GM13977 (cell line): ENCODE measurements around the gene AMIGO2.
A peak's percentile ranks its signal among the peaks of the same experiment; 100 is the strongest.

Experiments used
- DNase-seq: peaks from one replicate; pipeline ENCODE4 v3.0.0; 2012; ENCODE audit warnings: low spot score
- in situ Hi-C: fragments of 300-500 bp; cut with MboI; formaldehyde crosslinking; loops from one replicate; pipeline ENCODE4 v1.12.0; 2022; ENCODE audit warnings: low sequenced_read_pairs, low pct_unique_long_range_greater_than_20kb, mixed read lengths, inconsistent platforms; ENCODE audit not compliant: unreplicated experiment
- TF ChIP-seq, protein P1 (sequence below): IDR thresholded peaks from 2 replicates; pipeline ENCODE4 v1.5.1; 2012; ENCODE audit warnings: mild to moderate bottlenecking, control low read depth; ENCODE audit not compliant: insufficient read depth; ENCODE audit errors: extremely low read depth, missing control alignments

The AMIGO2 gene

DNA sequence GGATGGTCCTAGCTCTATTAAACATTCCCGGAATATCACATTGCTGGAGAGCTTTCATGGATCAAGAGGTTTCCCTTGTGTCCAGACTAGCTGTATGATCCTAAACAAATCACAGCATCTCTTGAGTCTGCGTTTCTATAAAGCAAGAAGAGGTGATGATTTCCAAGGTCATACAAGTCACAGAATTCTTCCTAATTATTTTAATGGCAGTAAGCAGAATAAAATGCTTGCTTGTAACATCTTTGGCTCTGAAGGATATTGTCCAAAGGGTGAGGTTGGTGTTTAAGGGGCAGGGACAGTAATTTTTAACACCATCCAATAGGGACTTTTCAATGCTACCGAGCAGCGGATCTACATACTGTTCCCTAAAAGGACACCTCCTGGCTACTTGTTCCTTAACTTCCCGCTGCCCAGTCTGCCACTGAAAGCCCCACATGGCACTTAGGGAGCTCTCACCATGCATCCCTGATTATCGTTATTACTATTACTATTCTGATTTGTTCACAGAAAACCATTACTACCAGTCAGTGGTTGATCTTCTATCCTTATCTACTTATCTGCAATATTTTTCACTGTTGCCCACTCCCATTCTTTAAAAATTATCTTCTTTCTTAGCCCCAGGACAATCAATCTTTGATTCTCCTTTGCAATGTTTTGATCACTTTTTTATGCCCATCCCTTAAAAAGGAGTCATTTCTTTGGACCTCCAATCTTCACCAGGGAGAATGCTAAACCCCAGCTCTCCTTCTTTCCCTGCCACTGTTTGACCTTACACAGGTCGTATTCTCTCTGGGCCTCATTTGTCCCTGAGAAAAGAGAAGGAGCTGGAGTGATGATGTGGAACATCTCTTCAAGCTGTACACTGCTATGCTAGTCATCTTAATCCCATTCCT lies 4.3 kb downstream of the AMIGO2 start:
- in situ Hi-C loops = no loop called here
- DNase-seq = no peak
- TF ChIP-seq, protein P1, sequence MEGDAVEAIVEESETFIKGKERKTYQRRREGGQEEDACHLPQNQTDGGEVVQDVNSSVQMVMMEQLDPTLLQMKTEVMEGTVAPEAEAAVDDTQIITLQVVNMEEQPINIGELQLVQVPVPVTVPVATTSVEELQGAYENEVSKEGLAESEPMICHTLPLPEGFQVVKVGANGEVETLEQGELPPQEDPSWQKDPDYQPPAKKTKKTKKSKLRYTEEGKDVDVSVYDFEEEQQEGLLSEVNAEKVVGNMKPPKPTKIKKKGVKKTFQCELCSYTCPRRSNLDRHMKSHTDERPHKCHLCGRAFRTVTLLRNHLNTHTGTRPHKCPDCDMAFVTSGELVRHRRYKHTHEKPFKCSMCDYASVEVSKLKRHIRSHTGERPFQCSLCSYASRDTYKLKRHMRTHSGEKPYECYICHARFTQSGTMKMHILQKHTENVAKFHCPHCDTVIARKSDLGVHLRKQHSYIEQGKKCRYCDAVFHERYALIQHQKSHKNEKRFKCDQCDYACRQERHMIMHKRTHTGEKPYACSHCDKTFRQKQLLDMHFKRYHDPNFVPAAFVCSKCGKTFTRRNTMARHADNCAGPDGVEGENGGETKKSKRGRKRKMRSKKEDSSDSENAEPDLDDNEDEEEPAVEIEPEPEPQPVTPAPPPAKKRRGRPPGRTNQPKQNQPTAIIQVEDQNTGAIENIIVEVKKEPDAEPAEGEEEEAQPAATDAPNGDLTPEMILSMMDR = no peak

DNA sequence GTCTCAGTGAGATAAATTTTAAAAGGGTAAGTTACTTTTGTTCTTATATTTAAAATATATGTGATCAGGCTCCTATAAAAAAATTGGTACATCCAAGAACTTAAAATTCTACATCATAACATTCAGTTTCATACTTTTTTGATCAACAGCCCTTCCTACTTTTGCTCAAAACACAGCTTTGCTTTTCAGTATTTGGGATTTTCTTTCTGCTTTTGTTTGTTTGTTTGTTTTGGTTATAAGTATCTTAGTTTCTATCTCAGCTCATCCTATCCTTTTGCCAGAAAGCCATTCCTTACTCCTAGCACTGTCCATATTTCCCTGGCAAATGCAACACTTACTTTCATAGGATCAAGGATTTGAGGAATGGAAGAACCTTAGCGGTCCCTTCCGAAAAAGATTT lies 5.0 kb downstream of the AMIGO2 start:
- TF ChIP-seq, protein P1 = no peak
- no peak for DNase-seq
- in situ Hi-C loops = no loop called here

DNA sequence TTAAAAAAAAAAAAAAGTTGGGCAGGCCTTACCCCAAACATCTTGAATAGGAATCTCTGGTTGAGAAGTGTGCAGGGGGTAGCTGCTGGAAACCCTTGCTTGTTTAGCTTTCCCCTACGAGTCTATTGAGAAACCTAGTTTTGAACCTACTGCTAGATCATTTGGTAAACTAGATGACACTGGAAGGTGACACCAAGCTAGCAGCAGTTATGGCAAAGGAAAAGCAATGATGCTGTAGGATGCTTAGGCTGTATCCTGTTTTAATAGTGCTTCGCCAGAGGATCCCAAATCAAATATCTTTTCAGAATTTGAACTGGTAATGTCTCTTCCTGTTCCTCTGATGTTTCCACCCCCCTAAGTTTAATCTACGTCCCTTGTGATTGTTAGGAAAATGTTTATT lies 5.8 kb downstream of the AMIGO2 start:
- in situ Hi-C loops = no loop called here
- DNase-seq = no peak
- TF ChIP-seq, protein P1 = no peak

DNA sequence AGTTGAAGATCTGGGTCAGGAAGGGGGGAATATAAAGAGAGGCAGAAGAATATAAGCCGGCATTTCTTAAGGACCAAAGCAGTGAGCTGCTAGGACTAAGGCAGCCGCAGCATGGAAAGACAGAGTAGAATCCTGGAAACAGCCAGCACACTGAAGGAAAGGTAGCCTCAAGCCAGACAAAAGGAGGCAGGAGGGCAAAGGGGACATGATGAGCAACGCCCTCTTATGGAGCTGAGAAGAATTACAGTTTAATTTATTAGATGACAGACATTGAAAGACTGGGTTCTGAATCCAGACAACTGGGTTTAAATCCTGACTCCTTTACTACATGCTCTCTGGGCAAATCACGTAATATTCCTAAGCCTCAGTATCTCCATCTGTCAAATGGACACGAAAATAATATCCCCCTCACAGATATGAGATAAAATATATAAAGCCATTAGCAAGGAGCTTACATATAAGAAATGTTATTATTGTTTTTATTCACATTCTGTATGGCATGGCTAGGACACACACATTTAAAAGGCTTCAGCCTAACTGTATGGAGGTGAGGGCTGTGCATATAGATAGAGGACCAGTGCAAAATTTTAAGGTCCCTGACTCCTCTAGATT lies 8.4 kb downstream of the AMIGO2 start:
- TF ChIP-seq, protein P1 = peak; percentile 51
- peak; percentile 30 for DNase-seq
- in situ Hi-C loops = no loop called here

- TF ChIP-seq, protein P1 = no peak
- in situ Hi-C loops = no loop called here
- DNase-seq = no peak
Measured at GRCh38 chr12:47070310-47070709, 9.4 kb downstream of the AMIGO2 start.

GRCh38 chr12:47068539-47068938 lies 11.2 kb downstream of the AMIGO2 start:
- in situ Hi-C loops = no loop called here
- TF ChIP-seq, protein P1 = no peak
- DNase-seq = no peak
